ENCODE data around the gene MADD. TPM values are rescaled to one million over a fixed set of nuclear protein-coding genes. Genes with fewer than 3 reads are reported as not detected.

Gene MADD
- total RNA-seq, 1 donor from 2014 or later, result 40.9 TPM

- intact Hi-C loops (cut with micrococcal nuclease), result no loop called here
- no peaks in the 10 kb centered on the region for H3K27me3 ChIP-seq (ENCODE audit: low read depth)
- no peak for TF ChIP-seq CTCF (IDR thresholded peaks at IDR 0.05; ENCODE audit: borderline replicate concordance)
- H3K4me3 ChIP-seq, result no peak overlapping the region
- H3K9me3 ChIP-seq (replicated peaks), result no peaks in the 10 kb centered on the region
- peaks cover 7% of the 10 kb centered on the region for H3K36me3 ChIP-seq
- DNase-seq, result no peak
- H3K27ac ChIP-seq (replicated peaks), result no peak overlapping the region
- H3K4me1 ChIP-seq, result peaks cover 28% of the 10 kb centered on the region
These were observed 5.8 kb upstream of the MADD start for GRCh38 chr11:47264119-47264518.

- Histone ChIP-seq H3K4me3 (no peak overlapping the region), H3K27me3 (ENCODE audit: low read depth) (no peaks in the 10 kb centered on the region), H3K9me3 (replicated peaks) (no peaks in the 10 kb centered on the region), H3K27ac (replicated peaks) (no peak overlapping the region), H3K36me3 (peaks cover 7% of the 10 kb centered on the region), H3K4me1 (peaks cover 28% of the 10 kb centered on the region)
- TF ChIP-seq CTCF (IDR thresholded peaks at IDR 0.05; ENCODE audit: borderline replicate concordance), result no peak
- no peak for DNase-seq
- intact Hi-C loops (cut with micrococcal nuclease), result no loop called here
These were observed 5.4 kb upstream of the MADD start for GRCh38 chr11:47264521-47264920.

- H3K9me3 ChIP-seq (replicated peaks), result no peaks in the 10 kb centered on the region
- H3K4me3 ChIP-seq, result no peak overlapping the region
- H3K4me1 ChIP-seq, result peaks cover 55% of the 10 kb centered on the region
- intact Hi-C loops (cut with micrococcal nuclease), result no loop called here
- DNase-seq, result no peak
- H3K36me3 ChIP-seq, result no peaks in the 10 kb centered on the region
- H3K27me3 ChIP-seq (ENCODE audit: low read depth), result no peaks in the 10 kb centered on the region
- TF ChIP-seq CTCF (IDR thresholded peaks at IDR 0.05; ENCODE audit: borderline replicate concordance), result no peak
- peak overlapping the region; percentile 98 for H3K27ac ChIP-seq (replicated peaks)
These were observed 2.1 kb upstream of the MADD start for GRCh38 chr11:47267876-47268275.

DNA sequence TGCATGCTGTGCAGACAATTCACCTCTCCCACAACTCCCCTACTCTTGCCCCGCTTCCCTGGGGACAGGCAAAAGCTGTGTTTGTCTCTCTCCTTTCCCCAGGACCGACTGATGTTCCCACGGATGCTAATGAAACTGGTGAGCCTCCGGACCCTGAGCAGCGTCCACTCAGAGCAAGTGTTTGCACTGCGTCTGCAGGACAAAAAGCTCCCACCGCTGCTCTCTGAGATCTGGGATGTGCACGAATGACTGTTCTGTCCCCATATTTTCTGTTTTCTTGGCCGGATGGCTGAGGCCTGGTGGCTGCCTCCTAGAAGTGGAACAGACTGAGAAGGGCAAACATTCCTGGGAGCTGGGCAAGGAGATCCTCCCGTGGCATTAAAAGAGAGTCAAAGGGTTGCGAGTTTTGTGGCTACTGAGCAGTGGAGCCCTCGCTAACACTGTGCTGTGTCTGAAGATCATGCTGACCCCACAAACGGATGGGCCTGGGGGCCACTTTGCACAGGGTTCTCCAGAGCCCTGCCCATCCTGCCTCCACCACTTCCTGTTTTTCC, 1.4 kb upstream of the MADD start:
- no peak for DNase-seq
- peaks cover 61% of the 10 kb centered on the region for H3K4me1 ChIP-seq
- no peaks in the 10 kb centered on the region for H3K27me3 ChIP-seq (ENCODE audit: low read depth)
- H3K27ac ChIP-seq (replicated peaks), result peak overlapping the region; percentile 98
- intact Hi-C loops (cut with micrococcal nuclease), result no loop called here
- no peak for TF ChIP-seq CTCF (IDR thresholded peaks at IDR 0.05; ENCODE audit: borderline replicate concordance)
- H3K4me3 ChIP-seq, result peak overlapping the region; percentile 83
- H3K9me3 ChIP-seq (replicated peaks), result no peaks in the 10 kb centered on the region
- H3K36me3 ChIP-seq, result no peaks in the 10 kb centered on the region

- H3K27ac ChIP-seq (replicated peaks), result peak overlapping the region; percentile 98
- peak overlapping the region; percentile 83 for H3K4me3 ChIP-seq
- peak; percentile 92 for DNase-seq
- peaks cover 63% of the 10 kb centered on the region for H3K4me1 ChIP-seq
- peaks cover under 1% of the 10 kb centered on the region for H3K36me3 ChIP-seq
- H3K9me3 ChIP-seq (replicated peaks), result no peaks in the 10 kb centered on the region
- no peaks in the 10 kb centered on the region for H3K27me3 ChIP-seq (ENCODE audit: low read depth)
- peak; percentile 34 for TF ChIP-seq CTCF (IDR thresholded peaks at IDR 0.05; ENCODE audit: borderline replicate concordance)
- intact Hi-C loops (cut with micrococcal nuclease), result no loop called here
These were observed 718 bp upstream of the MADD start for GRCh38 chr11:47269002-47269828.

Data from left ventricle myocardium inferior (tissue), 1 donor.